Suprapubic skin (tissue), 4 donors: ENCODE data around the gene OXER1. TPM values are rescaled to one million over a fixed set of nuclear protein-coding genes. Genes with fewer than 3 reads are reported as not detected.

Experiments used
- DNase-seq, 2 donors: peaks; one replicate each; pipeline ENCODE4 v3.0.0-alpha.2; 2019; ENCODE audit warnings: low spot score in 2 of 2
- H3K27ac ChIP-seq: fragments of 200-600 bp; sonication (generic); one replicate; pipeline ENCODE4 v1.5.1; 2019
- H3K27me3 ChIP-seq: fragments of 200-600 bp; sonication (generic); one replicate; pipeline ENCODE4 v1.5.1; 2019
- H3K36me3 ChIP-seq: fragments of 200-600 bp; sonication (generic); one replicate; pipeline ENCODE4 v1.5.1; 2019
- H3K4me1 ChIP-seq: fragments of 200-600 bp; sonication (generic); one replicate; pipeline ENCODE4 v1.5.1; 2019
- H3K4me3 ChIP-seq: fragments of 200-600 bp; sonication (generic); one replicate; pipeline ENCODE4 v1.5.1; 2019; ENCODE audit warnings: mild to moderate bottlenecking
- H3K9me3 ChIP-seq: fragments of 200-600 bp; sonication (generic); one replicate; pipeline ENCODE4 v1.5.1; 2019
- EP300 ChIP-seq: sonication (generic); formaldehyde crosslinking; IDR thresholded peaks from one replicate; pipeline ENCODE4 v1.6.1; 2017; ENCODE audit warnings: antibody characterized with exemption
- POLR2A ChIP-seq, 2 donors: fragments of 450-650 bp; IDR thresholded peaks; one replicate each; pipeline ENCODE4 v1.6.1; 2017; ENCODE audit warnings: antibody characterized with exemption in 2 of 2, mild to moderate bottlenecking in 2 of 2, moderate library complexity in 2 of 2
- POLR2AphosphoS5 ChIP-seq, 3 donors: sonication (generic); formaldehyde crosslinking; IDR thresholded peaks; one replicate each; pipeline ENCODE4 v1.6.1; 2017; ENCODE audit warnings: antibody characterized with exemption in 3 of 3
- WGBS: methylation state at CpG from one replicate; pipeline ENCODE4 v1.1.5; 2018; 5-methylcytosine and 5-hydroxymethylcytosine counted together
- total RNA-seq, 4 donors: library from RNA; depleted of rRNA; stranded (reverse); fragments of >200 nt; gene quantifications; one replicate each; pipeline ENCODE4 v1.1.0, GENCODE V29; 2016
- TF ChIP-seq, protein P1 (sequence below), 2 donors: fragments of 200-600 bp in 1 of 2; fragments of 450-650 bp in 1 of 2; sonication (generic) in 1 of 2; IDR thresholded peaks; one replicate each; pipeline ENCODE4 v1.5.1; 2016 to 2019; ENCODE audit warnings: antibody characterized with exemption in 2 of 2, mild to moderate bottlenecking in 1 of 2, moderate library complexity in 1 of 2

OXER1 gene
- total RNA-seq, 4 donors from 2014 or later, result 0.76 to 3.9 (median 2.1) TPM

DNA sequence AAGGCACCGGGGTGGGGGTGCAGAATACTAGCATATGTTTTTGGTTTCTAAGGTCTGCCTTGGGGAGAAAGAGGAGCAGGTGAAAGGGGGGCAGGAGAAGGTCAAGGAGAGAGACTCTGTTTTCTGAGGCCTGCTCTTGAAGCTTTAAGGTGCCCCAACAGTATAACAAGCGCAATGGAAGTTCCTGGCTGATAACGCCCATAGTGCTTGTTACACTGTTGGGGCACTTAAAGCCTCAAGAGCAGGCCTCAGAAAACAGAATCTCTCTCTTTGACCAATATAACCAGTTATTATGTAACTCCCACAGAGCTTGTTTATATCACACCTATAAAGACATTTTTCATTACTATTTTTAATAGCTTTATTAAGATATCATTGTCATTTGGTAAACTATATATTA is 16.5 kb downstream of the OXER1 start:
- no peak for TF ChIP-seq EP300
- TF ChIP-seq POLR2AphosphoS5 (IDR thresholded peaks at IDR 0.05), result no peak
- TF ChIP-seq POLR2A (IDR thresholded peaks at IDR 0.05), result no peak
- TF ChIP-seq, protein P1, sequence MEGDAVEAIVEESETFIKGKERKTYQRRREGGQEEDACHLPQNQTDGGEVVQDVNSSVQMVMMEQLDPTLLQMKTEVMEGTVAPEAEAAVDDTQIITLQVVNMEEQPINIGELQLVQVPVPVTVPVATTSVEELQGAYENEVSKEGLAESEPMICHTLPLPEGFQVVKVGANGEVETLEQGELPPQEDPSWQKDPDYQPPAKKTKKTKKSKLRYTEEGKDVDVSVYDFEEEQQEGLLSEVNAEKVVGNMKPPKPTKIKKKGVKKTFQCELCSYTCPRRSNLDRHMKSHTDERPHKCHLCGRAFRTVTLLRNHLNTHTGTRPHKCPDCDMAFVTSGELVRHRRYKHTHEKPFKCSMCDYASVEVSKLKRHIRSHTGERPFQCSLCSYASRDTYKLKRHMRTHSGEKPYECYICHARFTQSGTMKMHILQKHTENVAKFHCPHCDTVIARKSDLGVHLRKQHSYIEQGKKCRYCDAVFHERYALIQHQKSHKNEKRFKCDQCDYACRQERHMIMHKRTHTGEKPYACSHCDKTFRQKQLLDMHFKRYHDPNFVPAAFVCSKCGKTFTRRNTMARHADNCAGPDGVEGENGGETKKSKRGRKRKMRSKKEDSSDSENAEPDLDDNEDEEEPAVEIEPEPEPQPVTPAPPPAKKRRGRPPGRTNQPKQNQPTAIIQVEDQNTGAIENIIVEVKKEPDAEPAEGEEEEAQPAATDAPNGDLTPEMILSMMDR (IDR thresholded peaks at IDR 0.05), result no peak
- H3K36me3 ChIP-seq, result peaks cover 10% of the 10 kb centered on the region
- H3K4me3 ChIP-seq, result no peak overlapping the region
- H3K4me1 ChIP-seq, result no peaks in the 10 kb centered on the region
- no peaks in the 10 kb centered on the region for H3K27me3 ChIP-seq
- H3K27ac ChIP-seq, result no peak overlapping the region
- WGBS, result 97% methylated on average over 3 of the region's 3 CpGs
- no peaks in the 10 kb centered on the region for H3K9me3 ChIP-seq
- no peak for DNase-seq

DNA sequence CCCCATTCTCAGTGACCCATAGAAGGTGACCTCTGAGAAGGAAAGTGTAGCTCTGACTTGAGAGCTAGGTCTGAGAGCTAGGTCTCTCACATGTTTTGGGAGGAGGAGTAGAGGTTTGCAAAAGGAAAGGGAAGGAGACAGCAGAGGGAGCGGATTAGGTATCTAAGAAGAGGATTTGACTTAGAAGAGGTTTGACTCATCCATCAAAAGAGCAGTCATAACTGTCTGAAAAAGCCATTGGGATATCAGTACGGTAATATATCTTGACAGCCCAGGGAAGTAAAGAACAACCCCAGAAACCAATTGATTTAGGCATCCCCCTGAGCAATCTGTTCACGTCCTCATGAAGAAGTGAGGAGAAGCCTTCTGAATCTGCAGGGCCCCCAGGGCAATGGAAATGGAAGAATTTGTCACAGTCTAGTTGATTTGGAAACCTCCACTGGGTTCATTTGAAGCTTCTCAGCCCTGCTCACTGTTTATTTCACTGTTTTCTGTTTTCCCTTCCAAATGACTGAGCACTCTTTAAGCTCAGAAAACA is 19.3 kb downstream of the OXER1 start:
- Histone ChIP-seq H3K27ac (no peak overlapping the region), H3K27me3 (no peaks in the 10 kb centered on the region), H3K9me3 (no peaks in the 10 kb centered on the region), H3K36me3 (peaks cover 8% of the 10 kb centered on the region), H3K4me3 (no peak overlapping the region), H3K4me1 (no peaks in the 10 kb centered on the region)
- TF ChIP-seq, protein P1 (IDR thresholded peaks at IDR 0.05), result no peak
- TF ChIP-seq POLR2AphosphoS5 (IDR thresholded peaks at IDR 0.05), result no peak
- TF ChIP-seq POLR2A (IDR thresholded peaks at IDR 0.05), result no peak
- TF ChIP-seq EP300, result no peak
- no peak for DNase-seq
- 90% methylated on average over 3 of the region's 3 CpGs for WGBS

DNA sequence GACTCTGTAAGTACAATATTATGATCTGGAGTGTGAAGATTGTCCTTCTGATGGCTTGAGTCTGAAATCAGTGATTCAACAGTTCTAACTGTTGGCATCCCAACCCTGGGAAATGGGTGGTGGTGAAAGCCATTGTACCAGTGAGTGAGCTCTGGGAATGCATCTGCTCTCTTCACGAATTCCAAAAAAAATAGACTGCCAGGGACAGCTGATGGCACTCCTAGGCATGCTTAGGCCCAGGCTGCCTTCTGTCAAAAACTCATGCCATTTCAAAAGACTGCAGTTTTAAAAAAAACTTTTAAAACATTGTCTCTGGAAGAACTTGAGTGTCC is 20.3 kb downstream of the OXER1 start:
- Histone ChIP-seq H3K27ac (no peak overlapping the region), H3K27me3 (no peaks in the 10 kb centered on the region), H3K36me3 (peaks cover 8% of the 10 kb centered on the region), H3K9me3 (no peaks in the 10 kb centered on the region), H3K4me3 (no peak overlapping the region), H3K4me1 (no peaks in the 10 kb centered on the region)
- TF ChIP-seq POLR2AphosphoS5 (IDR thresholded peaks at IDR 0.05), result no peak
- TF ChIP-seq, protein P1 (IDR thresholded peaks at IDR 0.05), result no peak
- TF ChIP-seq POLR2A (IDR thresholded peaks at IDR 0.05), result no peak
- no peak for TF ChIP-seq EP300
- WGBS, result 65% methylated on average over 1 of the region's 1 CpG
- no peak for DNase-seq

DNA sequence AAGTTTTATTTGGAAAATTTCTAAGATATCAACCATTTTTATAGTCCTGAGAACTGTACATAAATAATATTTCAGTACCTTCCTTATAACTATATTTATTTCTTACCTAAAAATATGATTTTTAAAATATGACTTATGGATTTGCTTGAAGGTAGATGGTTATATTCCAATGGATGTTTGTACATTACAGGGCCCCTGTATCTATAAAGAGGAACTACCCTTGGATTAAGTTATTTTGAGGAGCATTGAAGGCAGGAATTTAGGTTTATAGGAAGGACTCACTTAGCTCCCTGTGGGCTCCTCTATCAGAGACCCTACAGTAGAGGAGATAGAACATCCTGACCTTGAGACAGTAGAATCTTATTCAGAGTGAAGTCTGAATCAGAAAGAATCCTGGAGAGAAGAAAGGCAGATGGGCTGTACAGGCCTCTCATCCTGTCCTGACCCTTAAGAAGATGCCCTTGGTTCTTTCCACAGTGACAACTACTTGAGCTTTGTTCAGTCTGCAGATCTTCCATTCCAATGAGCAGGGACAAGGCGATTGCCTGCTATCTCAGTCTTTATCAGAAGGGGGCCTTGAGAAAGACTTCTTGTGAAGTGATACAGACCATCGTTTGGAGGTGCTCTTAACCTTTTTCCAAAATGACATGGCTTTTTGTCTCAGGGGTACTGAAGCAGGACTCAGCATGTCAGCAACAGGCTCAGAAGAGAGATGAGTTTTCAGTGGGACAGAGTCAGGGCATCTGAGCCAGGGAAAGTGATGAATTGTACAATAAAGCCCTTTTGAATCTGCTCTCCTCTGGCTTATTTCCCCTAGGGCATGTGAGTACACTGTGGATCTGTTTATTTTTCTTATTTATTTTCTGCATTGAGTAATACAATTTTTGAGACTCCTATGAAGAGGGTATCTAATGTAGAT is 20.9 kb downstream of the OXER1 start:
- Histone ChIP-seq H3K4me3 (no peak overlapping the region), H3K36me3 (peaks cover 9% of the 10 kb centered on the region), H3K27me3 (no peaks in the 10 kb centered on the region), H3K9me3 (no peaks in the 10 kb centered on the region), H3K4me1 (no peaks in the 10 kb centered on the region), H3K27ac (no peak overlapping the region)
- 84% methylated on average over 2 of the region's 2 CpGs for WGBS
- no peak for DNase-seq
- TF ChIP-seq POLR2A (IDR thresholded peaks at IDR 0.05), result no peak
- TF ChIP-seq, protein P1 (IDR thresholded peaks at IDR 0.05), result no peak
- no peak for TF ChIP-seq POLR2AphosphoS5 (IDR thresholded peaks at IDR 0.05)
- TF ChIP-seq EP300, result no peak

DNA sequence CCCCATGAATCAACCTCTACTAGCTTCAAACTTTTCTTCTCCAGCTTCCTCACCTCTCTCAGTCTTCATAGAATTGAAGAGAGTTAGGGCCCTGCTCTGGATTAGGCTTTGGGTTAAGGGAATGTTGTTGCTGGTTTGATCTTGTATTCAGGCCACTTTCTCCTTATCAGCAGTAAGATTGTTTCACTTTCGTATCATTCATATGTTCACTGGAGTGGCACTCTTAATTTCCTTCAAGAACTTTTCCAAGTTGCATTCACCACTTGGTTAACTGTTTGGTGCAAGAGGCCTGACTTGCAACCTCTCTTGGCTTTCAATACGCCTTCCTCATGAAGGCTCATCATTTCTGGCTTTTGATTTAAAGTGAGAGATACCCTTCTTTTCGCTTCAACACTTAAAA is 22.8 kb downstream of the OXER1 start:
- H3K4me3 ChIP-seq, result no peak overlapping the region
- H3K4me1 ChIP-seq, result peaks cover 8% of the 10 kb centered on the region
- H3K27me3 ChIP-seq, result no peaks in the 10 kb centered on the region
- WGBS, result 85% methylated on average over 3 of the region's 3 CpGs
- H3K9me3 ChIP-seq, result no peaks in the 10 kb centered on the region
- peaks cover 8% of the 10 kb centered on the region for H3K36me3 ChIP-seq
- TF ChIP-seq POLR2A (IDR thresholded peaks at IDR 0.05) (no peak), EP300 (no peak), POLR2AphosphoS5 (IDR thresholded peaks at IDR 0.05) (no peak)
- TF ChIP-seq, protein P1 (IDR thresholded peaks at IDR 0.05), result no peak
- H3K27ac ChIP-seq, result no peak overlapping the region
- DNase-seq, result no peak
